Ramos (cell line): ENCODE data around the gene MYO1F.
"Not testable (repeated sequence)": the region's sequence is repeated elsewhere in the genome, so short reads cannot be mapped to it uniquely, and the experiment has no call there.

Source experiments
- in situ Hi-C: fragments of 300-500 bp; cut with MboI; formaldehyde crosslinking; loops from one replicate; pipeline ENCODE4 v1.14.3; 2022; ENCODE audit warnings: low sequenced_read_pairs; ENCODE audit not compliant: unreplicated experiment

MYO1F gene

GRCh38 chr19:8577247-8577646 lies at the start of gene MYO1F:
Gene MYO1F, minus strand, starts transcription at chr19:8577442. Its CDS starts 133 bp downstream, at chr19:8577309.
- in situ Hi-C loops: loop anchor here (10.0 kb wide), 1 partner anchor 222 kb away; no protein-coding TSS in a partner anchor

- in situ Hi-C loops: no loop called here
These were observed 49.6 kb upstream of the MYO1F start for GRCh38 chr19:8626842-8627241.

GRCh38 chr19:8622886-8623285 lies 45.6 kb upstream of the MYO1F start:
- in situ Hi-C loops: not testable (repeated sequence)

GRCh38 chr19:8618751-8619150 lies 41.5 kb upstream of the MYO1F start:
- in situ Hi-C loops: no loop called here

GRCh38 chr19:8617984-8618383 lies 40.7 kb upstream of the MYO1F start:
- in situ Hi-C loops: no loop called here

- in situ Hi-C loops: not testable (repeated sequence)
These were observed 40.1 kb upstream of the MYO1F start for GRCh38 chr19:8617325-8617724.

GRCh38 chr19:8616861-8617260 lies 39.6 kb upstream of the MYO1F start:
- in situ Hi-C loops: no loop called here

GRCh38 chr19:8615813-8616596 lies 38.8 kb upstream of the MYO1F start:
- in situ Hi-C loops: no loop called here

GRCh38 chr19:8615024-8615423 lies 37.8 kb upstream of the MYO1F start:
- in situ Hi-C loops: no loop called here

- in situ Hi-C loops: no loop called here
These were observed 37.2 kb upstream of the MYO1F start for GRCh38 chr19:8614455-8614854.

- in situ Hi-C loops: no loop called here
These were observed 35.5 kb upstream of the MYO1F start for GRCh38 chr19:8612807-8613171.

GRCh38 chr19:8611877-8612806 lies 34.9 kb upstream of the MYO1F start:
- in situ Hi-C loops: no loop called here

- in situ Hi-C loops: no loop called here
These were observed 34.2 kb upstream of the MYO1F start for GRCh38 chr19:8611391-8611876.

- in situ Hi-C loops: no loop called here
These were observed 33.7 kb upstream of the MYO1F start for GRCh38 chr19:8610936-8611300.

GRCh38 chr19:8610041-8610935 lies 33.0 kb upstream of the MYO1F start, which contains the start of gene ADAMTS10:
Gene ADAMTS10, minus strand, starts transcription at chr19:8610715. Its CDS starts 5,005 bp downstream, at chr19:8605710.
- in situ Hi-C loops: no loop called here

- in situ Hi-C loops: no loop called here
These were observed 32.2 kb upstream of the MYO1F start for GRCh38 chr19:8609279-8610040.

GRCh38 chr19:8608941-8609278 lies 31.7 kb upstream of the MYO1F start:
- in situ Hi-C loops: no loop called here

- in situ Hi-C loops: no loop called here
These were observed 30.1 kb upstream of the MYO1F start for GRCh38 chr19:8607386-8607785.

GRCh38 chr19:8605514-8605913 lies 28.3 kb upstream of the MYO1F start:
- in situ Hi-C loops: no loop called here
